Measurements from ENCODE around the gene HSD11B2. TPM values are rescaled to one million over a fixed set of nuclear protein-coding genes. Genes with fewer than 3 reads are reported as not detected.

Gene HSD11B2
- 5.4 and 8.5 TPM in 2 replicates for total RNA-seq (ENCODE audit: low replicate concordance)
- long read RNA-seq, partial matches to known transcripts: 0 of 1 reads
- long read RNA-seq, other reads (novel, unspliced or antisense): 1 of 1 reads

DNA sequence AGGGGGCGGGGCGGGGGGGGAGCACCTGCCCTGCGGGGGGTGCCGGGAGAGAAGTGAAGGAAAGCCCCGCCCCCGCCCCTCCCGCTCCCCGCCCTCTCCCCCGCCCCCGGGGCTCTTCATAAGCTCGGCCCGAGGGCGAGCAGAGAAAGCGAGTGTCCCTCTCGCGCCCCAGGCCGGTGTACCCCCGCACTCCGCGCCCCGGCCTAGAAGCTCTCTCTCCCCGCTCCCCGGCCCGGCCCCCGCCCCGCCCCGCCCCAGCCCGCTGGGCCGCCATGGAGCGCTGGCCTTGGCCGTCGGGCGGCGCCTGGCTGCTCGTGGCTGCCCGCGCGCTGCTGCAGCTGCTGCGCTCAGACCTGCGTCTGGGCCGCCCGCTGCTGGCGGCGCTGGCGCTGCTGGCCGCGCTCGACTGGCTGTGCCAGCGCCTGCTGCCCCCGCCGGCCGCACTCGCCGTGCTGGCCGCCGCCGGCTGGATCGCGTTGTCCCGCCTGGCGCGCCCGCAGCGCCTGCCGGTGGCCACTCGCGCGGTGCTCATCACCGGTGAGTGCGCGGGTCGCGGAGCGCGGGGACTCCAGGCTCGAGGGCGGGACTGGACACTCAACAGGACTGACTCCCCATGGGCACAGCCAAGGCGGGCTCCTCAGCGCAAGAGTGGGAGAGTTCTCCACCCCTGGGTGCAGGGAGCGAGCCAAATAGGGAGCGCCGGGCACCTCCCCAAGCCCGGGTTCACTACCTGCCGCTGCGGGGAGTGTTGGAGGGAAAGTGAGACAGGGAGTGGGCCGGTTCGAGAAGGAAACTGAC is at the start of gene HSD11B2:
TSS of gene HSD11B2 (plus strand) at position 145 of the 798 bp plus-strand sequence. CDS start at position 273, 128 bp downstream.
- Mint-ChIP-seq H3K27me3 (peaks cover 41% of the 10 kb centered on the region), H3K4me1 (ENCODE audit: unreplicated experiment) (peaks cover 19% of the 10 kb centered on the region), H3K9me3 (no peaks in the 10 kb centered on the region), H3K4me3 (peak within 1 kb of the TSS; percentile 86), H3K36me3 (no peaks in the 10 kb centered on the region), H3K27ac (peak within 1 kb of the TSS; percentile 62)
- TF ChIP-seq, protein P1, sequence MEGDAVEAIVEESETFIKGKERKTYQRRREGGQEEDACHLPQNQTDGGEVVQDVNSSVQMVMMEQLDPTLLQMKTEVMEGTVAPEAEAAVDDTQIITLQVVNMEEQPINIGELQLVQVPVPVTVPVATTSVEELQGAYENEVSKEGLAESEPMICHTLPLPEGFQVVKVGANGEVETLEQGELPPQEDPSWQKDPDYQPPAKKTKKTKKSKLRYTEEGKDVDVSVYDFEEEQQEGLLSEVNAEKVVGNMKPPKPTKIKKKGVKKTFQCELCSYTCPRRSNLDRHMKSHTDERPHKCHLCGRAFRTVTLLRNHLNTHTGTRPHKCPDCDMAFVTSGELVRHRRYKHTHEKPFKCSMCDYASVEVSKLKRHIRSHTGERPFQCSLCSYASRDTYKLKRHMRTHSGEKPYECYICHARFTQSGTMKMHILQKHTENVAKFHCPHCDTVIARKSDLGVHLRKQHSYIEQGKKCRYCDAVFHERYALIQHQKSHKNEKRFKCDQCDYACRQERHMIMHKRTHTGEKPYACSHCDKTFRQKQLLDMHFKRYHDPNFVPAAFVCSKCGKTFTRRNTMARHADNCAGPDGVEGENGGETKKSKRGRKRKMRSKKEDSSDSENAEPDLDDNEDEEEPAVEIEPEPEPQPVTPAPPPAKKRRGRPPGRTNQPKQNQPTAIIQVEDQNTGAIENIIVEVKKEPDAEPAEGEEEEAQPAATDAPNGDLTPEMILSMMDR (conservative IDR thresholded peaks at IDR 0.05): no peak
- no peak for DNase-seq (ENCODE audit: extremely low spot score, unreplicated experiment)

DNA sequence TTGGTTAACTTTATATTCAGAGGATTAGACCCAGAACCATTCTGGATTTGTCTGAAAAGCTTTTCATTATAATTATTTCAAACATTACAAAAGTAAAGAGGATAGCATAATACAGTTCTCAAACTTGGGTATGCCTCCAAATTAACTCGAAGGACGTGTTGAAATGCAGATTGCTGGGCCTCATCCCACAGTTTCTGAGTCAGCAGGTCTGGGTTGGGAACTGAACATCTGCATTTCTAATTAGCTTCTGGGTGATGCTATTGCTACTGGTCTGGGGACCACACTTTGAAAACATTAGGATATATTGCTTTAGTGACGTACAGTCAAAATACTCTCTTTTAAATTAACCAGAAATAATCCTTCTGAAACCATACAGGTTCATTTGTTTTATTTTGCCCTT is 47.6 kb upstream of the HSD11B2 start:
- Mint-ChIP-seq H3K4me1 (ENCODE audit: unreplicated experiment) (peaks cover 12% of the 10 kb centered on the region), H3K4me3 (no peak overlapping the region), H3K9me3 (no peaks in the 10 kb centered on the region), H3K27ac (no peak overlapping the region), H3K36me3 (no peaks in the 10 kb centered on the region), H3K27me3 (peaks cover 13% of the 10 kb centered on the region)
- TF ChIP-seq, protein P1 (conservative IDR thresholded peaks at IDR 0.05): no peak
- DNase-seq (ENCODE audit: extremely low spot score, unreplicated experiment): no peak

DNA sequence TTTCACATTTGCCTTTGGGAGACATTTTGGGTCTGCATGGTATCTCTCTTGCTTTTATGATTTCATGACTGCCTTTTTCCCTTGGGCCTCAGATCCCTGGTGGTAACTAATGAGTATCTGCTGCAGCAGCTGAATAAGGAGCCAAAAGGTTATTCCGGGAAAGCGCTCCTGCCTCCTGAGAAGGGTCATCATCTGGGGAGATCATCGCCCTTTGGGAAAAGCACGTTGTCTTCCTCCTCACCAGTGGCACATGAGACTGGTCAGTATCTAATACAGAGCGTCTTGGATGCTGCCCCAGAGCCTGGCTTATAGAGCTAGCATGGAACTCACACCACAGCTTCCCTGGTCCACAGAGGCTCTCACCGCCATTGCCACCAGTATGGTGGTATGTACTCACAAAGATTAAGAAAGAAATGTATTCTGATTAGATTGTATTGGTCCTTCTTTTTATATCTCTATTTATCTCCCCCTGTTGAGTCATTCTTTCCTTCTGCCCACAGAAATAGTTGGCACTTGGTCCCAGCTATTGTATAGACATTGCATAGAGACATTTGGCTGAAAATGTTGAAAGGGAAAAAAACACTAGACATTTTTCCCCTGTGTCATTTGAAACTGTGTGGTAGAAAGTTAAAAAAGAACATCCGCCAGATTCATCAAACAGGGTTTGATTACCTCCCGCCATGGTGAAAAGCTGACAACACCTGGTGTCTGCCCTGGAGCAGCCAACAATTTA is 46.0 kb upstream of the HSD11B2 start:
- no peaks in the 10 kb centered on the region for H3K36me3 Mint-ChIP-seq
- no peak overlapping the region for H3K27ac Mint-ChIP-seq
- no peak overlapping the region for H3K4me3 Mint-ChIP-seq
- TF ChIP-seq, protein P1 (conservative IDR thresholded peaks at IDR 0.05): no peak
- no peak for DNase-seq (ENCODE audit: extremely low spot score, unreplicated experiment)
- H3K9me3 Mint-ChIP-seq: no peaks in the 10 kb centered on the region
- H3K4me1 Mint-ChIP-seq (ENCODE audit: unreplicated experiment): peaks cover 21% of the 10 kb centered on the region
- peaks cover 13% of the 10 kb centered on the region for H3K27me3 Mint-ChIP-seq

- Mint-ChIP-seq H3K27ac (no peak overlapping the region), H3K4me3 (no peak overlapping the region), H3K27me3 (peaks cover 13% of the 10 kb centered on the region), H3K9me3 (no peaks in the 10 kb centered on the region), H3K4me1 (ENCODE audit: unreplicated experiment) (peaks cover 21% of the 10 kb centered on the region), H3K36me3 (no peaks in the 10 kb centered on the region)
- TF ChIP-seq, protein P1 (conservative IDR thresholded peaks at IDR 0.05): no peak
- no peak for DNase-seq (ENCODE audit: extremely low spot score, unreplicated experiment)
Measured at GRCh38 chr16:67386861-67387455, 44.0 kb upstream of the HSD11B2 start.

- H3K27me3 Mint-ChIP-seq: peaks cover 16% of the 10 kb centered on the region
- H3K9me3 Mint-ChIP-seq: no peaks in the 10 kb centered on the region
- no peaks in the 10 kb centered on the region for H3K36me3 Mint-ChIP-seq
- no peak for DNase-seq (ENCODE audit: extremely low spot score, unreplicated experiment)
- TF ChIP-seq, protein P1 (conservative IDR thresholded peaks at IDR 0.05): no peak
- H3K27ac Mint-ChIP-seq: no peak overlapping the region
- H3K4me3 Mint-ChIP-seq: no peak overlapping the region
- H3K4me1 Mint-ChIP-seq (ENCODE audit: unreplicated experiment): peaks cover 25% of the 10 kb centered on the region
Measured at GRCh38 chr16:67387479-67388079, 43.3 kb upstream of the HSD11B2 start.

Measured in type B pancreatic cell (in vitro differentiated cells).